Measurements from ENCODE around the gene ARHGAP15. TPM values are rescaled to one million over a fixed set of nuclear protein-coding genes. Genes with fewer than 3 reads are reported as not detected.
A peak's percentile ranks its signal among the peaks of the same experiment; 100 is the strongest.

ARHGAP15 gene
- total and polyA plus RNA-seq, 10 donors = 55.8 to 219 (median 130) TPM

DNA sequence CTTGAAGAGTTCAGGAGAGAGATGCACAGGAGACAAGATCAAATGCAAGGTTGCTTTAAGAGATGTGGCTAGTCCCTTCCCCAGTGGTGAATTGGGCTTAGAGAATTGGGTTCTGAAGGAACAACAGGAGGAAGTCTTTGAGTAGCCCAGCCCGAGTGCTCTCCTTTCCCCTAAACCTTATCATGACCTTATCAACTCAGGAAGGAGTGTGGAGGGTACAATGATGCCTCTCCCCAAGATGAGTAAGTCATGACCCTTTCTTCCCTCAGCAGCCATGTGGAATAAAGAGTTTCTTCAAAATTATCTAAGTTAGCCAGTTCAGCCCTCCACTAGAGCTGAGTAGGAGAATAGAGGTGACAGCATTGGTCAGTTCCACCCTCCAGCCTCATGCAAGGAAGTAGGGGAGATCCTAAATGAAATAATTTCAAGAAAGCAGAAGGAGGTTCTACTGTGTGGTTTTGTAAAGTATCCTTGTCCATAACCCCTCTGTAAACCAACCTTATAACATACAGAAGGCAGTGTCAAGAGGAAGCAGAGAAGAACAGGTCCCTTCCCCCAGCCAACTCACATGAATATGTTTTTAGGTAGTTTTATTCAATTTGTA lies 88.4 kb downstream of the ARHGAP15 start:
- H3K4me1 ChIP-seq = peaks cover 0 to 19% (median 0%) of the 10 kb centered on the region in 6 donors
- H3K9me3 ChIP-seq = no peaks in the 10 kb centered on the region
- H3K4me3 ChIP-seq = no peak overlapping the region
- no peak for DNase-seq
- TF ChIP-seq, protein P1, sequence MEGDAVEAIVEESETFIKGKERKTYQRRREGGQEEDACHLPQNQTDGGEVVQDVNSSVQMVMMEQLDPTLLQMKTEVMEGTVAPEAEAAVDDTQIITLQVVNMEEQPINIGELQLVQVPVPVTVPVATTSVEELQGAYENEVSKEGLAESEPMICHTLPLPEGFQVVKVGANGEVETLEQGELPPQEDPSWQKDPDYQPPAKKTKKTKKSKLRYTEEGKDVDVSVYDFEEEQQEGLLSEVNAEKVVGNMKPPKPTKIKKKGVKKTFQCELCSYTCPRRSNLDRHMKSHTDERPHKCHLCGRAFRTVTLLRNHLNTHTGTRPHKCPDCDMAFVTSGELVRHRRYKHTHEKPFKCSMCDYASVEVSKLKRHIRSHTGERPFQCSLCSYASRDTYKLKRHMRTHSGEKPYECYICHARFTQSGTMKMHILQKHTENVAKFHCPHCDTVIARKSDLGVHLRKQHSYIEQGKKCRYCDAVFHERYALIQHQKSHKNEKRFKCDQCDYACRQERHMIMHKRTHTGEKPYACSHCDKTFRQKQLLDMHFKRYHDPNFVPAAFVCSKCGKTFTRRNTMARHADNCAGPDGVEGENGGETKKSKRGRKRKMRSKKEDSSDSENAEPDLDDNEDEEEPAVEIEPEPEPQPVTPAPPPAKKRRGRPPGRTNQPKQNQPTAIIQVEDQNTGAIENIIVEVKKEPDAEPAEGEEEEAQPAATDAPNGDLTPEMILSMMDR (IDR thresholded peaks at IDR 0.05 in 8 of 11, conservative IDR thresholded peaks at IDR 0.05 in 3 of 11) = no peak
- intact Hi-C loops (cut with DNase I; ENCODE audit: low total_unique reads) = no loop called here
- no peaks in the 10 kb centered on the region for H3K27me3 ChIP-seq (replicated peaks in 1 of 7)
- 33 to 71% (median 40%) methylated on average over 1 of the region's 1 CpG for WGBS, 5 donors
- H3K36me3 ChIP-seq = peaks cover 0 to 54% (median 0%) of the 10 kb centered on the region in 6 donors
- peak overlapping the region in 4 of 8 donors; percentile 0 to 35 (median 24) for H3K27ac ChIP-seq

DNA sequence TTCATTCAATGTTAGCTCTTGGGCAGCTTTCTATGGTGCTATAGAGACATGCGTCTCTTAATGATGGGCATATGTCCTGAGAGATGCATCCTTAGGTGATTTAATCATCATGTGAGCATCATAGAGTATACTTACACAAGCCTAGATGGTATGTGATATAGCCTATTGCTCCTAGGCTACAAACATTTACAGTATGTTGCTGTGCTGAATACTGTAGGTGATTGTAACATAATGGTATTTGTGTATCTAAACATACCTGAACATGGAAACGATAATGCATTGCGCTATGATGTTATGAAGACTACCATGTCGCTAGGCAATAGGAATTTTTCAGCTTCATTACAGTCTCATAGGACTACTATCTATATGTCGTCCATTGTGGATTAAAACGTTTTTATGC lies 89.4 kb downstream of the ARHGAP15 start:
- Histone ChIP-seq H3K4me1 (peaks cover 0 to 26% (median 0%) of the 10 kb centered on the region in 6 donors), H3K27me3 (replicated peaks in 1 of 7) (no peaks in the 10 kb centered on the region)
- intact Hi-C loops (cut with DNase I; ENCODE audit: low total_unique reads) = no loop called here

DNA sequence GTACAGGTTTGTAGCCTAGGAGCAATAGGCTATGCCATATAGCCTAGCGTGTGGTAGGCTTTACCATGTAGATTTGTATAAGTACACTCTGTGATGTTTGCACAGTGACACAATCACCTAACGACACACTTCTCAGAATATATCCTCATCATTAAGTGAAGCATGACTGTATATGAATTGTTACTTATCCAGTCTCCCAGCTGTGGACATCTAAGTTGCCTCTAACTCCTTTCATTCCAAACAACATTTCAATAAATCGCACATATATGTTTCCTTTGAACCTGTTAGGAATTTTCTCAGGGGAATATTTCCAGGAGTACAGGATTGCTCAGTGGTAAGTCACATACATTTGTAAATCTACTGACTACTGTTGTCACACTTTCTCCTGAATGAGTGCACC lies 90.0 kb downstream of the ARHGAP15 start:
- no peak overlapping the region for H3K4me3 ChIP-seq
- 91 to 94% (median 93%) methylated on average over 3 of the region's 3 CpGs for WGBS, 5 donors
- intact Hi-C loops (cut with DNase I; ENCODE audit: low total_unique reads) = no loop called here
- no peak for DNase-seq
- no peaks in the 10 kb centered on the region for H3K27me3 ChIP-seq (replicated peaks in 1 of 7)
- H3K4me1 ChIP-seq = peaks cover 0 to 26% (median 0%) of the 10 kb centered on the region in 6 donors
- TF ChIP-seq, protein P1 (IDR thresholded peaks at IDR 0.05 in 8 of 11, conservative IDR thresholded peaks at IDR 0.05 in 3 of 11) = no peak
- TF ChIP-seq POLR2A (IDR thresholded peaks at IDR 0.05) = no peak
- peaks cover 0 to 55% (median 0%) of the 10 kb centered on the region in 6 donors for H3K36me3 ChIP-seq
- no peak overlapping the region for H3K27ac ChIP-seq
- no peaks in the 10 kb centered on the region for H3K9me3 ChIP-seq

More for the DNA sequence above, 89.4 kb downstream of the ARHGAP15 start:
- Histone ChIP-seq H3K4me3 (no peak overlapping the region), H3K9me3 (no peaks in the 10 kb centered on the region), H3K27ac (no peak overlapping the region), H3K36me3 (peaks cover 0 to 52% (median 0%) of the 10 kb centered on the region in 6 donors)
- no peak for DNase-seq
- WGBS, 5 donors = 87 to 98% (median 95%) methylated on average over 6 of the region's 6 CpGs
- TF ChIP-seq, protein P1 (IDR thresholded peaks at IDR 0.05 in 8 of 11, conservative IDR thresholded peaks at IDR 0.05 in 3 of 11) = no peak
- TF ChIP-seq POLR2A (IDR thresholded peaks at IDR 0.05) (no peak), POLR2AphosphoS5 (IDR thresholded peaks at IDR 0.05) (no peak)

DNA sequence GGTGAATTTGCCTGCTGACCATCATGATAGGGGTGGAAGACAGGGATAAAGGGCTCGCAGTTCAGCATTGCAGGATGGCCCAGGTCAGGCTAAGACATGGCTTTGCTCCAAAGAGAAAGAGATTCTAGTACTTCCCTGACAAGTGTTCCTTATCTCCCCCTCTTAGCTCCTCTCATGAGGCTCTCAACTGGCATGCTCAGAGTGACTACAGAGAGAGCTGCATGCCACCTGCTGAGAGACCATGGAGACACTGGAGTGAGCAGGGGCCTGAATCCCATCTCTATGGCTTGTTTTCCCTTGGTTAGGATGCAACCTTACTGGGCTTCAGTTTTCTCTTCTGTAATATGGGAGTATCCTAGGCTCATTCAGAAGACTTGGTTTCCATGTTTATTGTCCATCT lies 94.3 kb downstream of the ARHGAP15 start:
- Histone ChIP-seq H3K9me3 (no peaks in the 10 kb centered on the region), H3K4me1 (peaks cover 0 to 26% (median 0%) of the 10 kb centered on the region in 6 donors), H3K4me3 (no peak overlapping the region), H3K36me3 (peaks cover 0 to 37% (median 0%) of the 10 kb centered on the region in 6 donors), H3K27ac (no peak overlapping the region), H3K27me3 (replicated peaks in 1 of 7) (no peaks in the 10 kb centered on the region)
- TF ChIP-seq POLR2AphosphoS5 (IDR thresholded peaks at IDR 0.05) (no peak), POLR2A (IDR thresholded peaks at IDR 0.05) (no peak)
- TF ChIP-seq, protein P1 (IDR thresholded peaks at IDR 0.05 in 8 of 11, conservative IDR thresholded peaks at IDR 0.05 in 3 of 11) = no peak
- WGBS, 5 donors = 87 to 100% (median 93%) methylated on average over 1 of the region's 1 CpG
- intact Hi-C loops (cut with DNase I; ENCODE audit: low total_unique reads) = no loop called here
- no peak for DNase-seq

Data from spleen (tissue), 11 donors.